DND-41 (cell line): ENCODE data around the gene CPXM2.

Source experiments
- ATAC-seq: fragments of 200-7000 bp; cut with Tn5 transposase; 3 replicates; pipeline ENCODE4 v1.9.1; 2021; ENCODE audit warnings: low read depth; ENCODE audit not compliant: insufficient read depth
- DNase-seq: peaks from one replicate; pipeline ENCODE4 v3.0.0-alpha.2; 2020
- H2AFZ ChIP-seq: 2 replicates; pipeline ENCODE4 v1.6.0; 2012; ENCODE audit warnings: low read depth, low read length
- H3K27ac ChIP-seq: 2 replicates; pipeline ENCODE4 v1.5.1; 2012; ENCODE audit warnings: low read length, inconsistent platforms
- H3K27me3 ChIP-seq: fragments of 200-600 bp; sonication (generic); 2 replicates; pipeline ENCODE4 v1.6.0; 2012; ENCODE audit warnings: low read length, mild to moderate bottlenecking, inconsistent platforms; ENCODE audit not compliant: insufficient read depth, poor library complexity
- H3K36me3 ChIP-seq: 2 replicates; pipeline ENCODE4 v1.5.1; 2012; ENCODE audit warnings: low read length, inconsistent platforms; ENCODE audit not compliant: insufficient read depth
- H3K4me1 ChIP-seq: 2 replicates; pipeline ENCODE4 v1.5.1; 2012; ENCODE audit warnings: mild to moderate bottlenecking, low read length; ENCODE audit not compliant: insufficient read depth
- H3K4me2 ChIP-seq: 2 replicates; pipeline ENCODE4 v1.6.0; 2012; ENCODE audit warnings: mild to moderate bottlenecking, moderate library complexity, low read length, inconsistent platforms; ENCODE audit not compliant: insufficient read depth
- H3K4me3 ChIP-seq, 2 experiments: fragments of 200-600 bp in 1 of 2; shearing (Covaris generic) in 1 of 2; 2 replicates each; pipeline ENCODE4 v1.5.1; 2012 to 2016; ENCODE audit warnings: inconsistent platforms in 2 of 2, low read length in 2 of 2, mild to moderate bottlenecking in 2 of 2, low read depth in 1 of 2, moderate library complexity in 1 of 2
- H3K79me2 ChIP-seq: 2 replicates; pipeline ENCODE4 v1.6.0; 2012; ENCODE audit warnings: low read length, inconsistent platforms; ENCODE audit not compliant: insufficient read depth
- H3K9ac ChIP-seq: 2 replicates; pipeline ENCODE4 v1.6.0; 2012; ENCODE audit warnings: low read depth, mild to moderate bottlenecking, inconsistent platforms, low read length, moderate library complexity
- H3K9me3 ChIP-seq: 2 replicates; pipeline ENCODE4 v1.5.1; 2012; ENCODE audit warnings: low read length, moderate library complexity, mild to moderate bottlenecking, inconsistent platforms; ENCODE audit not compliant: insufficient read depth, severe bottlenecking
- H4K20me1 ChIP-seq: 2 replicates; pipeline ENCODE4 v1.6.0; 2012; ENCODE audit warnings: low read length; ENCODE audit not compliant: insufficient read depth
- CTCF ChIP-seq: IDR thresholded peaks from 2 replicates; pipeline ENCODE4 v1.5.1; 2012; ENCODE audit warnings: borderline replicate concordance, low read length, moderate library complexity, mild to moderate bottlenecking; ENCODE audit not compliant: poor library complexity, severe bottlenecking; ENCODE audit errors: extremely low read depth
- EZH2 ChIP-seq: IDR thresholded peaks from 3 replicates; pipeline ENCODE4 v1.6.1; 2012; ENCODE audit warnings: borderline replicate concordance, low read depth, mild to moderate bottlenecking, moderate library complexity, low read length, inconsistent platforms; ENCODE audit not compliant: severe bottlenecking

Gene CPXM2

GRCh38 chr10:123759501-123760031 lies 132.0 kb downstream of the CPXM2 start:
- no peak for ATAC-seq

GRCh38 chr10:123759041-123759440 lies 132.6 kb downstream of the CPXM2 start:
- H3K27me3 ChIP-seq: peaks cover 7% of the 10 kb centered on the region
- no peaks in the 10 kb centered on the region for H3K79me2 ChIP-seq
- H4K20me1 ChIP-seq: no peaks in the 10 kb centered on the region
- DNase-seq: no peak
- H3K9me3 ChIP-seq: no peaks in the 10 kb centered on the region
- H3K9ac ChIP-seq: no peak overlapping the region
- H2AFZ ChIP-seq: no peak overlapping the region
- H3K4me1 ChIP-seq: peaks cover 45% of the 10 kb centered on the region
- no peak overlapping the region for H3K4me2 ChIP-seq
- no peak overlapping the region for H3K4me3 ChIP-seq
- TF ChIP-seq CTCF: no peak
- no peak for TF ChIP-seq EZH2
- H3K36me3 ChIP-seq: no peaks in the 10 kb centered on the region
- ATAC-seq: no peak
- peak overlapping the region; percentile 53 for H3K27ac ChIP-seq

More at GRCh38 chr10:123759501-123760031, 132.0 kb downstream of the CPXM2 start:
- Histone ChIP-seq H3K4me3 (no peak overlapping the region), H3K27ac (peak overlapping the region; percentile 53), H3K79me2 (no peaks in the 10 kb centered on the region), H3K4me1 (peaks cover 45% of the 10 kb centered on the region), H2AFZ (no peak overlapping the region), H3K36me3 (no peaks in the 10 kb centered on the region), H3K9ac (no peak overlapping the region), H3K4me2 (no peak overlapping the region), H3K9me3 (no peaks in the 10 kb centered on the region), H3K27me3 (peaks cover 7% of the 10 kb centered on the region), H4K20me1 (no peaks in the 10 kb centered on the region)
- no peak for TF ChIP-seq EZH2
- no peak for TF ChIP-seq CTCF
- no peak for DNase-seq

GRCh38 chr10:123757853-123758252 lies 133.8 kb downstream of the CPXM2 start:
- no peak for DNase-seq
- no peak for TF ChIP-seq CTCF
- TF ChIP-seq EZH2: no peak
- Histone ChIP-seq H3K27me3 (peaks cover 4% of the 10 kb centered on the region), H3K9ac (no peak overlapping the region), H3K36me3 (no peaks in the 10 kb centered on the region), H2AFZ (no peak overlapping the region), H3K27ac (no peak overlapping the region), H3K9me3 (no peaks in the 10 kb centered on the region), H4K20me1 (no peaks in the 10 kb centered on the region), H3K4me3 (no peak overlapping the region), H3K4me1 (peaks cover 45% of the 10 kb centered on the region), H3K4me2 (no peak overlapping the region), H3K79me2 (no peaks in the 10 kb centered on the region)
- no peak for ATAC-seq
